Right cardiac atrium (tissue), 5 donors: Measurements from ENCODE around the gene HES3. TPM values are rescaled to one million over a fixed set of nuclear protein-coding genes. Genes with fewer than 3 reads are reported as not detected.

Experiments used
- polyA plus RNA-seq: library from polyadenylated mRNA; stranded (reverse); fragments of 200-250 nt; gene quantifications from one replicate; pipeline ENCODE4 v1.2.3, GENCODE V29; 2013
- total RNA-seq, 4 donors: library from RNA; stranded (reverse); fragmentation: NEBNext Ultra II Directional; extraction: Animal tissue kit (Norgen Biotek cat#: 25700); gene quantifications; one replicate each; pipeline ENCODE4 v1.2.1, GENCODE V29; 2021
- donor health status: healthy with polysubstance abuse.
- donor health status: DM: no; HTN: yes; CAD: no.
- donor health status: DM: no; HTN: no; CAD: no.
- donor health status: DM: no; HTN: yes; CAD: no; lungs with severe emphysema.
- donor health status: DM: yes; HTN: yes; CAD: no.

Gene HES3
- total and polyA plus RNA-seq, 5 donors: not detected

Other genes with a start within 250 kb of the HES3 start
- gene KCNAB2, start 198.3 kb upstream of the HES3 start, total RNA-seq: 10 to 100 TPM; 15.4 to 25.6 (median 19.0) TPM
- 12.6 TPM for gene KCNAB2, start 198.3 kb upstream of the HES3 start, polyA plus RNA-seq
- gene CHD5, start 63.9 kb upstream of the HES3 start, total RNA-seq: under 1 TPM; 0.23 to 0.53 (median 0.35) TPM
- gene CHD5, start 63.9 kb upstream of the HES3 start, polyA plus RNA-seq: 0.29 TPM
- 100 to 1,000 TPM; 247 to 309 (median 276) TPM for gene RPL22, start 44.6 kb upstream of the HES3 start, total RNA-seq
- gene RPL22, start 44.6 kb upstream of the HES3 start, polyA plus RNA-seq: 260 TPM
- gene RNF207, start 38.1 kb upstream of the HES3 start, total RNA-seq: 10 to 100 TPM; 33.7 to 97.4 (median 63.7) TPM
- gene RNF207, start 38.1 kb upstream of the HES3 start, polyA plus RNA-seq: 55.2 TPM
- gene ICMT, start 8.2 kb upstream of the HES3 start, total RNA-seq: 10 to 100 TPM; 52.1 to 59.6 (median 54.1) TPM
- gene ICMT, start 8.2 kb upstream of the HES3 start, polyA plus RNA-seq: 39.9 TPM
- 10 to 100 TPM in 2 of 4 donors, 1 to 10 TPM in 2; 6.7 to 14.3 (median 10.5) TPM for gene GPR153, start 16.9 kb downstream of the HES3 start, total RNA-seq
- 9.3 TPM for gene GPR153, start 16.9 kb downstream of the HES3 start, polyA plus RNA-seq
- 1 to 10 TPM; 5.9 to 9.5 (median 7.9) TPM for gene ACOT7, start 149.6 kb downstream of the HES3 start, total RNA-seq
- gene ACOT7, start 149.6 kb downstream of the HES3 start, polyA plus RNA-seq: 7.5 TPM
- gene HES2, start 175.7 kb downstream of the HES3 start, total RNA-seq: under 1 TPM in 1 of 4 donors, not detected in 3; 0.17 TPM
- gene HES2, start 175.7 kb downstream of the HES3 start, polyA plus RNA-seq: not detected
- 1 to 10 TPM in 2 of 4 donors, under 1 TPM in 2; 0.37 to 1.7 (median 0.84) TPM for gene ESPN, start 180.6 kb downstream of the HES3 start, total RNA-seq
- gene ESPN, start 180.6 kb downstream of the HES3 start, polyA plus RNA-seq: 0.23 TPM
- 1 to 10 TPM; 4.4 to 6.4 (median 5.1) TPM for gene TNFRSF25, start 222.0 kb downstream of the HES3 start, total RNA-seq
- 6.6 TPM for gene TNFRSF25, start 222.0 kb downstream of the HES3 start, polyA plus RNA-seq
- gene PLEKHG5, start 247.5 kb downstream of the HES3 start, total RNA-seq: 1 to 10 TPM; 7.0 to 9.2 (median 8.5) TPM
- gene PLEKHG5, start 247.5 kb downstream of the HES3 start, polyA plus RNA-seq: 9.9 TPM